GM12891 (cell line): ENCODE data around the gene ADCY5.

ENCODE experiments used
- PAX5 ChIP-seq: IDR thresholded peaks from 2 replicates; pipeline ENCODE4 v1.6.1; 2011; ENCODE audit warnings: low read length, moderate library complexity, mild to moderate bottlenecking; ENCODE audit not compliant: insufficient read depth, severe bottlenecking
- POLR2A ChIP-seq: IDR thresholded peaks from 2 replicates; pipeline ENCODE4 v1.6.1; 2011; ENCODE audit warnings: low read depth, low read length, control low read depth
- POLR2AphosphoS5 ChIP-seq: IDR thresholded peaks from 2 replicates; pipeline ENCODE4 v1.6.1; 2011; ENCODE audit warnings: low read depth, low read length, control low read depth

GRCh38 chr3:123285479-123285878, 163.4 kb downstream of the ADCY5 start:
- TF ChIP-seq POLR2A (no peak), POLR2AphosphoS5 (no peak), PAX5 (no peak)
